Right lung (tissue), 5 donors: ENCODE results near the gene RPS24. TPM values are rescaled to one million over a fixed set of nuclear protein-coding genes. Genes with fewer than 3 reads are reported as not detected.
"Not testable (repeated sequence)": the region's sequence is repeated elsewhere in the genome, so short reads cannot be mapped to it uniquely, and the experiment has no call there.

ENCODE experiments used
- DNase-seq, 2 donors: peaks; one replicate each; pipeline ENCODE4 v3.0.0-alpha.2; 2013
- polyA plus RNA-seq, 5 donors: library from polyadenylated mRNA; unstranded; fragments of 120-200 nt; gene quantifications; one replicate each; pipeline versions ENCODE4 v1.2.1 to v1.2.3, GENCODE V29; 2013; ENCODE audit warnings: inconsistent platforms in 1 of 5, low replicate concordance in 1 of 5; ENCODE audit not compliant: insufficient read length in 5 of 5, insufficient read depth in 1 of 5

Gene RPS24
- polyA plus RNA-seq, 5 donors, result 3,505 to 6,238 (median 3,983) TPM

DNA sequence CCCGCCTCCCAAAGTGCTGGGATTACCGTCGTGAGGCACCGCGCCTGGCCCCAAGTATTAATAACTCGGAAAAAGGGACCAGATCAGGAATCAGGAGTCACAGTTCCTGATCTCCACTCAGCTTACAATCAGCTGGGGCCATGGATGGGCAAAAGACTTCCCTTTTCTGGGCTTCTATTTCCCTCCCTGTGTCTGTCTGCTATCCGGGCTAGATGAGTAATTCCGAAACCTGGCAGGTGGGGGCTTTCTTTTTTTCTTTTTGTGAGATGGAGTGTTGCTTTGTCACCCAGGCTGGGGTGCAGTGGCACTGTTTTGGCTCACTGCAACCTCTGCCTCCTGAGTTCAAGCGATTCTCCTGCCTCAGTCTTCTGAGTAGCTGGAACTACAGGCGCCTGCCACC, 11.6 kb downstream of the RPS24 start:
- DNase-seq, result no peak

DNA sequence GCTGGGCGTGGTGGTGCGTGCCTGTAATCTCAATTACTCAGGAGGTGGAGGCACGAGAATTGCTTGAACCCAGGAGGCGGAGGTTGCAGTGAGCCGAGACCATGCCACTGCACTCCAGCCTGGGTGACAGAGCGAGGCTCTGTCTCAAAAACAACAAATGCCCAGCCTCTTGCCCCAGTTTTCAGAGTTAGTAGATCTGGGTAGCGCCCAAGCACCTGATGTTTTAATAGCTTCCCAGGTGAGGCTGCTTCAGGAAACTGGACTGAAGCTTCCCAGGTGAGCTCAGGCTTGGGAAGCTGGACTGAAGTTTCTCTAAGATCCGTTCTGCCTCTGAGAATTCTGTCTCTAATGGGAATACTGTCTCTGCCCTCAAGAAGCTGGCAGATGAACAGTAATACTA, 12.2 kb downstream of the RPS24 start:
- no peak for DNase-seq

DNA sequence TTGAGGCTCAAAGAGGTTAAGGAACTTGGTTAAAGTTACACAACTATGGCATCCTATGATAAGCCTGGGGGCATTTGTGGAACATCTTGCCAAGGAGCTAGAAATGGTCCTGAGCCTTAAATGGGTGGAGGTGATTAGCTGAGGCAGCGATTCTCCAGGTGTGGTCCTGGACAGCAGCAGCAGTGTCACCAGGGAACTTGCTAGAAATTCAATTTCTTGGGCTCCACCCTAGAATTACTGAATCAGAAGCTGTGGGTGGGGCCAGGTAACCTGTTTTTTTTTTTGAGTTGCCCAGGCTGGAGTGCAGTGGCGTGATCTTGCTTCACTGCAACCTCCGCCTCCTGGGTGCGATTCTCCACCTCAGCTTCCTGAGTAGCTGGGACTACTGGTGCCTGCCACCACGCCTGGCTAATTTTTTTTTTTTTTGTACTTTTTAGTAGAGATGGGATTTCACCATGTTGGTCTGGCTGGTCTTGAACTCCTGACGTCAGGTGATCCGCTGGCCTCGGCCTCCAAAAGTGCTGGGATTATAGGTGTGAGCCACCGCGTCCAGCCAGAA, 13.1 kb downstream of the RPS24 start:
- DNase-seq, result no peak

DNA sequence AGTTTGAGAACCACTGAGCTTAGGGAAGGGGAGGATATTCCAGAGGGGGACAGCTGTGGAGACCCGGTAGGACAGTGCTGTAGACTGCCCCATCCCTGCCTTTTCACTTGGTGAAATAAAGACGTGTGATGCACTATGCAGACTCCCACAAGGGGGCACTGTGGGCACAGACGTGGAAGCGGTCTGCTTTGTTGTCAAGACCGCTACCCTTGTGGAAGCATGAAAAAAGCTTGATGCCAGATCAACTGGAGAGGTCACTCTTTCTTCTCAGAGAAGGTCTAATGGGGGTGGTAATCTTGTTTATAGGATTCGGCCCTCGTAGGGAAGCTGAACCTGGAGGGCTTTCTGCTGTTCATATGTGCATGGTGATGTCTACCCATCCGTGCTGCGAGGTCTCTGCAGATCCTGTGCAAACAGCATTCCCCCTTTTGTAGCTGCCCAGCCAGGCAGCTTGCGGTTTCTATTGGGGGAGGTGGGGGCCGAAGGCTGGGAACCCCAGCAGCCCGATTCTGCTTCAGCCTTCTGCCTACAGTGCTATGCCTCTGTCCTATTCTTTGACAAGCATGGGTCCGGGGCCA, 13.7 kb downstream of the RPS24 start:
- DNase-seq, result peak; percentile 75 to 86

DNA sequence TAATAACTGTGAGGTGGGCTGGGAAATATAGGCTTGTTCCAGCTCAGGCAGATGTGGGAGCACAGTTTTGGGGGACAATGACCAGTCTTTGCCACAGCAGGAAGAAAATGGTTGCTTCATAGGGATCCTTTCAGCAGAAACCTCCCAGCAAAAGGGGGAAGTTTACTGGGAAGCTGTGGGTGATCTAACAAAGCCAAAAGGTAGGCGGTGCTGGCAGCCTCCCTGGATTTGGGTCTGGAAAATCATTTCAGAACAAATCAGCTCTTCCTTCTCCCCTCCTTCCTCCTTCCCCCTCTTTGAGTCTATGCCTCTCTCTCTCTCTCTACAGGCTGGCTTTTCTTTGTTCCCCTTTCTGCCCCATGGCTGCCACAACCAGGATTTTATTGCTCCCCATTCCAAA, 16.2 kb downstream of the RPS24 start:
- no peak for DNase-seq

DNA sequence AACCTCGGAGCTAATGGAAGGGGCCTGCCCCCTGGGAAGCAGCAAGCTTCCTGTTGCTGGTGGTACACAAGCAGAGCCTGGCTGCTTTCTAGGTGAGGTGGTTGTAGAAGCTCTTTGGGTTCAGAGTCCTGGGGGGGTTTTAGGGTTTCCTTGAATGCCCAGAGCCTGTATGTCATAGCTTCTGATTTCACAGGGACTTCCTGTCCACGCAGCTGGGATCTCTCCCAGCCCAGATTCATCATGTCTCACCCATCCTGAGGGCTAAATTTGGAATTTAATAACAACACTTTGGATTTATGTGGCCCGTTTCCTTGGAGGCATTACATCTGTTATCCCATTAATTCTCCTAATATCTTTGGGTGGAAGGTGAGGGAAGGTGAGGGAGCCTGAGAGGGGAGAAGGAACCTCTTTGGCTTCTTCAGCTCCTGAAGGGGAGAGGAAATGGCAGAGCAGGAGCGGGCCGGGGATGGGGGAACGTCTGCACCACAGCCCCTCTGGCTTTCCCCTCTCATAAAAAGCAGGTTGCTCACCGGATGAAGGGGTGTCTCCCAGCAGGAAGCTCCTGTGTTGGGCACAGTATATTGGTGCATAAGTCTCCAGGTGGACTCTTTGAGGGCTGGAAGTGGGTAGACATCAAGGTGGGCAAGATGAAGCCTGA, 19.7 kb downstream of the RPS24 start:
- DNase-seq, result peak; percentile 64 to 65

DNA sequence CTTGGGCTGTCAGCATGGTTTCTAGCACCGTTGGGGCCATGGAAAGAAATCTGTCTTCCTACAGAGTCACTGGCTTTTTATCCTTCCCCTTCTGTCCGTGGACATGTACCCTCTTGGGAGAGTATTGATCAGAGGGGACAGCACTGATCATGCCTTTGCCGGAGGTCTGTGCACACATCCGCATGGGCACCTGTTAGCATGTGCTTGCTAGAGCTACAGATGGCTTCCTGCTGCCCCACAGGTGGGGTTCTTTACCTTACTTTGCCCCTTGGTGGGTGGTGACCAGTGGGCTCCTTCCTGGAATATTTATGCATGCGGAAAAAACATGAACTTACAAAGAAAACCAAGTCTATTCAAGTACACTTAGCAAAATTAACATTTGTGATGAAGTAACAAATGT, 24.9 kb downstream of the RPS24 start:
- no peak for DNase-seq

DNA sequence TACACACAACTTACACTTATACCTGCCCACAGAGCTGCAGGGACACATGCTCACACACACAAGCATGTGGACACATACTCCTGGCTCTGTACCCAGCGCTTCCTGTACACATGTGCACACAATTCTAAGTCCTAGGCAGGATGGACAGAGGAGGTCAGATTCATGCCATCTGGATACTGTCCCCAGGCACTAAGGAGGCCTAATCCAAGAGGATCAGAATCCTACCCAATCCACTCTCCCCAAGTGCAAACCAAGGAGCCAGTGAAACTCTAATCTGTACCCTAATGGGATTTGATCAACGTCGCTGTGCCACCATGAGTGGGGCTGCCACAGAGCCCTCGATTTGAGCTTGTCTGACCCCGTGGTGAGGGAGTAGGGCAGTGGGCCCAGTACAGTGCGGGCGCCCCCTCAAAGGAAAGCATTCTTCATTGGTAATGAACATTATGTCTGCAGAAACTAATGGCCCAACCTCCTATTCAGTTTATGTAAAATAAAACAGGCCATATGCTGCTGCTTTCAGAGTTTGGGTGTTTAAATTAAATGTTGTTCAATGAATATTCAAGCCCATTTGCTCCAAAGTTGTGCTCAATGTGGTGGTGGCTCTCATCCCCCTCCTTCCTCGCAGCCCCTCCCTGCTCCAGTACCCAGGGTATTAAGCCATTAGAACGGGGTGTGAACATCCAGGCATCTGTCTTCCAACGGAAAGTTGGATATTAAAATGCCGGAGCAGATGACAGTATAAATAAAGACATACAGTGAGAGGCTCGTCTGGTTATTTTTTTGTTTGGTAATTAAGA, 26.4 kb downstream of the RPS24 start:
- no peak for DNase-seq

DNA sequence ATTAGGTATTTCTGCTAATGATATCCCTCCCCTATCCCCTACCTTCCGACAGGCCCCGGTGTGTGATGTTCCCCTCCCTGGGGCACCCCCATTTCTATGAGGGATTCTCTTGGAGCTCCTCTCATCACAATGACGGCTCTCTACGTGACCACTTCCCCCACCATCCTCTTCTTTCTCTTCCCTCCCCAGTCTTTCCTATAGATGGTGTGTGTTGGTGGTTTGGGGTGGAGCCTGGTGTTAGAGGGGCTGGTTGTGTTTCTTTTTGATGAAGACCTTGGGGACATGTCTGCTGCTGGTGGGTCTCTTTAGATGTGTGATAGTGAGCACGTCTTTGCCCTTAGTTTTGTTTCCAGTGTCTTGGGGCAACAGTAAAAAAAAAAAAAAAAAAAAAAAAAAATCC, 28.6 kb downstream of the RPS24 start:
- no peak for DNase-seq

DNA sequence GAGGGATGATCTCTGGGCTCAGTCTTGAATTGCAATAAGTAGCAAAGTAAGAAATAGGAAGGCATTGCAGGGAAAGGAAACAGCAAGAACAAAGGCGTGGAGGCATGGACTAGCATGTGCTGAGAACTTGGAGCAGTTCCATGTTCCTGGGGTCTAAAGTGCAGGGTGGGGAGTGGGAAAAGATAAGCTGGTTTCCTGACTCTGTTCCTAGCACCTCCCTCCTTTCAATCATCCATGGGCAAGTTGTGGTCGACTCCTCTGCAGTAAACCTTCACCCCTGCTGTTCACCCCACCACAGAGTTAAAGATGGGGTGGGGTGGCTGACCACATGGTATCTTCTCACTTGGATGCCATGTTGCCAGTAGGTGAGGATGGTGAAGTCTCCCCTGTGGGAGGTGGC, 29.6 kb downstream of the RPS24 start:
- DNase-seq, result no peak

DNA sequence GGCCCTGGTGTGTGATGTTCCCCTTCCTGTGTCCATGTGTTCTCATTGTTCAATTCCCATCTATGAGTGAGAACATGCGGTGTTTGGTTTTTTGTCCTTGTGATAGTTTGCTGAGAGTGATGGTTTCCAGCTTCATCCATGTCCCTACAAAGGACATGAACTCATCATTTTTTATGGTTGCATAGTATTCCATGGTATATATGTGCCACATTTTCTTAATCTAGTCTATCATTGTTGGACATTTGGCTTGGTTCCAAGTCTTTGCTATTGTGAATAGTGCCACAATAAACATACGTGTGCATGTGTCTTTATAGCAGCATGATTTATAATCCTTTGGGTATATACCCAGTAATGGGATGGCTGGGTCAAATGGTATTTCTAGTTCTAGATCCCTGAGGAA, 31.3 kb downstream of the RPS24 start:
- not testable (repeated sequence) for DNase-seq

DNA sequence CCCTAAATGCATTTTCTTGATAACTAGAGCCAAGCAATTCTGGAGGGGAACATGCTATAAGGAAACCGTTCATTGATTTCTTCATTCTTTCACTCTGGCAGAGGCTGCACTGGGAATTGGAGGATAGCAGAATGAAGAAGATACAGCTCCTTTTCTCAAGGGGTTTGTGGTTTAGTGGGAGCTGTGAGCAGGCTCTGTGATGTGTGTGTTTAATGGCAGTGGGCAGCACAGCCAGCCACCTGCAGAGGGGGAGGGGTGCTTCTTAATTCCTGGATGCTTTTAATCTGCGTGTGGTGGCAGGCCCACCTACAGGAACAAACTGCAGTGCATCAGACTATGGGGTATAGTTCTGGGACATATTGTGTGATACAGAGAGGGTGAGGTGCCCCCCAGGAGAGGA, 31.9 kb downstream of the RPS24 start:
- no peak for DNase-seq

DNA sequence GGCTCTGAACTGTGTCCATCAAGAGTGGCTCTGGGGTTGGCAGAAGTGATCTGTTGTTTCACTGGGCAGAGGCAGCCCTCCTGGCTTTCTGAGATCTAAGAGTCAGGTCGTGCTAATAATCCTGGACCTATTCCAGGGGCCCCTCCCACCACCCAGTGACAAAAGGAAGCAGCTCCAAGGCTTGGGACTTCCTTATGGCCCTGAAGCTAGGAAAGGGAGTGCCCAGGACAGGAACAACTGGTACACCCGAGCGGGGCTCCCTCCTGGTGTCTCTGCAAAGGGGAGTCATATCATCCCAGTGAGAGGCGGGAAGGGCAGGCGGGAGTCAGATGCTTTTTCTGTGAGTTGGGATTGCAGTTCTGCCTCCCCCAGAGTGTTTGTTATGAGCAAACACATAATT, 32.3 kb downstream of the RPS24 start:
- no peak for DNase-seq

DNA sequence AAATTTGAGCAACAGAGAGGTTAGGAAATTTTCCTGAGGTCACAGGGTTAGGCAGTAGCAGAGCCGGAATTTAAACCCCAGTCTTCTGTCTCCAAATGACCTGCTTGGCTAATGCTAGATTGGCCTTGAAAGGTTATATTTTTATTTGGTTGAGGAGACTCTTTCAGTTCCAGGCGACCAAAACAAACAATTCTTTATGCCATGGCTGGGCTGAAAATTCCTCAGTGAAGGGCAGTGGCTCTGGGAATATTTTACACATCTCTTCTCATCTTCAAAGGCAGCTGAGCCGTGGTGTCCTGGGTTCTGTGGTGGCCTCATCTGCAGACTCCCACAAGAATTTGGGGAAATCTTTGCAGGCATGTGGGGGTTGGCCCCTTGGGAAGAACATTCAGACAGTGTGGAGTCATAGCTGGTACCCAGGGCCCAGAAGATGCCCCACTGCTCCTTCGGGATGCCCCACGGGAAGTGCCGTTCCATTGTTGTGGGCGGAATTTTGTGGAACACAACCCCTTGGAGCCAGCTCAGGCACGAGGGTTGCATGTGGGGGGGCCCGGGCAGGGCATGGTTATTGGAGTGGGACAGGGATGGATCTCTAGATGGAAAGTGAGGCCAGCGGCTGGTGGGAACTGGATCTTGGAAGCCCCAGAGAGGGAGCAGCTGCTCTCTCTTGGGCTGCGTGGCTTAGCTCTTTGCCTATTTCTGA, 33.2 kb downstream of the RPS24 start:
- DNase-seq, result no peak

DNA sequence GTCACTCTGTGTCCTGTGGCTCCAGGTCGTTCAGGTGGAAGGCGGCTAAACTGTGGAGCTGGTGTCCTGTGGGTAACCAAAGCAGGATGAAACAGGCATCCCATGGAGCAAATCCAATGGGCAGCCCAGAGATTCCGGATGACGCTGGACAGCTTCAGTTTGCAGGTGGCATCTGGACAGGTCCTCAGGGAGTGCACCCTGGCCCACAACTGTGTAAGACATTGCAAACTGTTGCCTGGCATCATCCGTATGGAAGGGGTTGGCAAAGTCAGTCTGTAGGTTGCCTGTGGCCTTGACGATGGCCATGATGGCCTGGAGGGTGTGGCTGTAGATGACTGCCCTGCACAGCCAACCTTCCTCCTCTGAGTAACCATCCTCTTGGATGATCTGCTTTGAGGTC, 35.5 kb downstream of the RPS24 start:
- no peak for DNase-seq

DNA sequence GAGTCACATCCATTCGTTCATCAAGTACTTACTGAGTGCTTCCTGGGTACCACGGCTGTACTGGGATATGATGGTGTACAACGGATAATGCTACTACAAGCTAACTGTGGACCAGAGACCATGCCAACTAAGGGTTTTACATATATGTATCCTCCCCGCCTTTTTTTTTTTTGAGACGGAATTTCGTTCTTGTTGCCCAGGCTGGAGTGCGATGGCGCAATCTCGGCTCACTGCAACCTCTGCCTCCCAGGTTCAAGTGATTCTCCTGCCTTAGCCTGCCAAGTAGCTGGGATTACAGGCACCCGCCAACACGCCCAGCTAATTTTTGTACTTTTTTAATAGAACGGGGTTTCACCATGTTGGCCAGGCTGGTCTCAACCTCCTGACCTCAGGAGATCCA, 36.4 kb downstream of the RPS24 start:
- not testable (repeated sequence) for DNase-seq

DNA sequence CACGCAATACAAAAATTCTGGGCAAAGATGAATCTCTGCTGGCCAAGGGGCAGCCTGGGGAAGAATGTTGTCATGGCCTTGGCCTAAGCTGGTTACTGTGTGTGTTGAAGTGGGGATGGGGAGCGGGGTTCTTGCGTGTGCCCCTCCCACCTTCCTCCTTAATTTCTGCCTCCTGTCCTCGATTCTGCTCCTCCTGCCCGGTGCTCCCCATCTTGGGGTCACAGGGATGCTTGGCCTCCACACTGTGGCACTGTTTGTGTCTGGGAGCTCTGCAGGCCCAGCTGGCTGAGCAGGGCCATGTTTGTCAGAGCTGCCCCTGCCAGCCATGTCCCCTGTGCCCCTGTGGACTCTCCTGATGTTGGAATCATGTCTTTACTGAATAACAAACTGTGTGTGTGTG, 37.1 kb downstream of the RPS24 start:
- DNase-seq, result no peak

DNA sequence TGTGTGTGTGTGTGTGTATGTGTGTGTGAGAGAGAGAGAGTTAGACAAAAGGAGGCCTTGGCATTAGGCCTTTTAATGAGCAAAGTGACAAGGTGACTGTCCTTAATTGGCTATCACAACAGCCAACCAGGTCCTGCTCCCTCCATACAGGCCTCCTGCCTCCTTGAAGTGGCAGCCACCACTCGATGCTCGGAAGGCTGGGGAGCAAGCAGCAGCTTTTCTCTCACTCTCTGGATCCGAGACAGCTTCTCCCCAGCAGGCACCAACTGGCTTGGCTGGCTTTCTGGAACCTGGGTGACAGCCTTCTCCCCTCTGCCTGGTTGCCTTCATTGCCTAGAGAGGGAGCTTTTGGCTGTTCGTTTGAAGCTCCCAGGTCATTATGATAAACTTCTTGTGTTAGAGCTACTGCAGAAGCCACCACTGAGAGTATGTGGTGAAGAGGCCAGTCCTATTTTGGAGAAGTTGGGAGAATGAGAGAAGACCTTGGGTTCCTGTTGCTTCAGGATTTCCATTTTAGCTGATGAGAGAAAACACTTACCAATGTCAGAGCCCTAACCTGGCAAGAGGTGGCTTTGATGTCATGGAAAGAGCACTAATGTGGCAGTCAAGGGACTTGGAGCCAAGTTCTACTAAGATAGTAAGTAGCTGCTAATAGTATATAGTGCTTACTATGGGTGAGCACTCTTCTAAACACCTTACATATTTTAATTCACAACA, 37.6 kb downstream of the RPS24 start:
- DNase-seq, result no peak

DNA sequence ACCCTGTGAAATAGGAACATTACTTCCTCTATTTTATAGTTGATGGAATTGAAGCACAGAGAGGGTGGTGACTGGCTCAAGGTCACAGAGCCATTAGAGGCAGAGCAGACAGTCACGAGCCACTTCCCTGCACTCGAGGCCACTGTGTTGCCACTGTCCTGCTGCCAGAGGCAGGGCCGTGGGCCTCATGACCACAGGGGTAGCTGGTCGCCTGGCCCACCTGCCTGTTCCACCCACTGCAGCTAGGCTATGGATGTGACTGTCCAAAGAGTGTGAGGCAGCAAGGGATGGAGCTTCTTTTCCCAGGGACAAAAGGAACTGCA, 38.2 kb downstream of the RPS24 start:
- no peak for DNase-seq

DNA sequence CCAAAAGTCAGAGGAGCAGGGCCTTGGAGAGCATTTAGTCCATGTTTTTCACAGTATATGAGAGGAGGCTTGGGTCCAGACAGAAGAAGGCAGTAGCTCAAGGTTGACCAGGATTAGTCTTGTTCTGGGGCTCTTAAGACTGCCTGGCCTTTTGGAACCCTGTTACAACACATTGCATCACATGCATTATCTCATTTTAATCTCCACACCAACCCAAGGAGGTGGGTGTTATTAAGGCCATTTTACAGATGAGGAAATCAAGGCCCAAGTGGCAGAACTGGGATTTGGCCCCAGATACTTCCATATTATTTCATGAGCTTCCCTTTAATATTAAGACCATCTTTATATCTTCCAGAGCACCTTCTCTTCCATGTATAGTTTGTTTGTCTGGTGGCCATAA, 38.8 kb downstream of the RPS24 start:
- no peak for DNase-seq

DNA sequence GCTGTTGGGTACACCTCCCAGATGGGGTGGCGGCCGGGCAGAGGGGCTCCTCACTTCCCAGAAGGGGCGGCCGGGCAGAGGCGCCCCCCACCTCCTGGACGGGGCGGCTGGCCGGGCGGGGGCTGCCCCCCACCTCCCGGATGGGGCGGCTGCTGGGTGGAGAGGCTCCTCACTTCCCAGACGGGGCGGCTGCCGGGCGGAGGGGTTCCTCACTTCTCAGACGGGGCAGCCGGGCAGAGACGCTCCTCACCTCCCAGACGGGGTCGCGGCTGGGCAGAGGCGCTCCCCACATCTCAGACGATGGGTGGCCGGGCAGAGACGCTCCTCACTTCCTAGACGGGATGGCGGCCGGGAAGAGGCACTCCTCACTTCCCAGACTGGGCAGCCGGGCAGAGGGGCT, 42.1 kb downstream of the RPS24 start:
- DNase-seq, result not testable (repeated sequence)
